Ascending aorta (tissue), 2 donors: ENCODE measurements around the gene JAKMIP1. TPM values are rescaled to one million over a fixed set of nuclear protein-coding genes. Genes with fewer than 3 reads are reported as not detected.

Experiments used
- DNase-seq, 2 donors: peaks; one replicate each; pipeline ENCODE4 v3.0.0-alpha.2; 2019; ENCODE audit warnings: low spot score in 2 of 2
- H3K27ac ChIP-seq, 2 donors: fragments of 200-600 bp; sonication (generic); one replicate each; pipeline ENCODE4 v1.5.1; 2016 to 2017; ENCODE audit warnings: mild to moderate bottlenecking in 1 of 2
- H3K27me3 ChIP-seq: fragments of 200-600 bp; sonication (generic); one replicate; pipeline ENCODE4 v1.5.1; 2017
- H3K36me3 ChIP-seq, 2 donors: fragments of 200-600 bp; sonication (generic); one replicate each; pipeline ENCODE4 v1.5.1; 2016
- H3K4me1 ChIP-seq, 2 donors: fragments of 200-600 bp; sonication (generic); one replicate each; pipeline ENCODE4 v1.5.1; 2016 to 2017; ENCODE audit warnings: mild to moderate bottlenecking in 1 of 2
- H3K4me3 ChIP-seq, 2 donors: fragments of 200-600 bp; sonication (generic); one replicate each; pipeline ENCODE4 v1.5.1; 2016 to 2017; ENCODE audit warnings: mild to moderate bottlenecking in 1 of 2
- H3K9me3 ChIP-seq, 2 donors: fragments of 200-600 bp; sonication (generic); one replicate each; pipeline ENCODE4 v1.5.1; 2016
- intact Hi-C: fragments of 100-400 bp; cut with DNase I; formaldehyde crosslinking; loops from one replicate; pipeline ENCODE4 v1.15.1; 2023
- total RNA-seq: library from RNA; depleted of rRNA; stranded (reverse); fragments of >200 nt; gene quantifications from one replicate; pipeline ENCODE4 v1.1.0, GENCODE V29; 2016
- TF ChIP-seq, protein P1 (sequence below), 3 experiments: fragments of 200-600 bp in 2 of 3; fragments of 450-650 bp in 1 of 3; sonication (generic) in 2 of 3; IDR thresholded peaks; one replicate each; pipeline ENCODE4 v1.5.1; 2016 to 2019; ENCODE audit warnings: antibody characterized with exemption in 3 of 3, mild to moderate bottlenecking in 1 of 3, moderate library complexity in 1 of 3

Gene JAKMIP1
- total RNA-seq, 1 donor from 2014 or later: not detected

DNA sequence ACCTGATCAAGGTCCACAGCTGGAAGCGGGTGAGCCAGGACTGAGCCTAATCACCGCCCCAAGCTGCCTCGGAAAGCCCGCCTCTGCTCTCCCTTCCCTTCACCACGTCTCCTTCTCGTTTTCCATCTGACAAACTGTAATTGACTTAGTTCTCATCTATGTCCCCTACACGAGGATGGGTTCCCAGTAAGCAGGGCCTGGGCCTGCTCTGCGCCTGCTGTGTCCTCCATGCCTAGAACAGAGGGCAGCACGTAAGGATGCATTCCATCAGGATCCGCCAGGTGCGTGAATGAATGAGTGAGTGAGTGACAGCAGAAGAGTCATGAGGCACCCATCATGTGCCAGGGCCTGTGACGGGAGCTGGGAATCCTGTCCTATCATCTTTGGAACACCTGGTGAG, 86.7 kb downstream of the JAKMIP1 start:
- no peaks in the 10 kb centered on the region for H3K36me3 ChIP-seq
- no peak for DNase-seq
- H3K27ac ChIP-seq: no peak overlapping the region
- H3K9me3 ChIP-seq: no peaks in the 10 kb centered on the region
- H3K27me3 ChIP-seq: no peaks in the 10 kb centered on the region
- intact Hi-C loops: no loop called here
- no peak overlapping the region for H3K4me3 ChIP-seq
- TF ChIP-seq, protein P1, sequence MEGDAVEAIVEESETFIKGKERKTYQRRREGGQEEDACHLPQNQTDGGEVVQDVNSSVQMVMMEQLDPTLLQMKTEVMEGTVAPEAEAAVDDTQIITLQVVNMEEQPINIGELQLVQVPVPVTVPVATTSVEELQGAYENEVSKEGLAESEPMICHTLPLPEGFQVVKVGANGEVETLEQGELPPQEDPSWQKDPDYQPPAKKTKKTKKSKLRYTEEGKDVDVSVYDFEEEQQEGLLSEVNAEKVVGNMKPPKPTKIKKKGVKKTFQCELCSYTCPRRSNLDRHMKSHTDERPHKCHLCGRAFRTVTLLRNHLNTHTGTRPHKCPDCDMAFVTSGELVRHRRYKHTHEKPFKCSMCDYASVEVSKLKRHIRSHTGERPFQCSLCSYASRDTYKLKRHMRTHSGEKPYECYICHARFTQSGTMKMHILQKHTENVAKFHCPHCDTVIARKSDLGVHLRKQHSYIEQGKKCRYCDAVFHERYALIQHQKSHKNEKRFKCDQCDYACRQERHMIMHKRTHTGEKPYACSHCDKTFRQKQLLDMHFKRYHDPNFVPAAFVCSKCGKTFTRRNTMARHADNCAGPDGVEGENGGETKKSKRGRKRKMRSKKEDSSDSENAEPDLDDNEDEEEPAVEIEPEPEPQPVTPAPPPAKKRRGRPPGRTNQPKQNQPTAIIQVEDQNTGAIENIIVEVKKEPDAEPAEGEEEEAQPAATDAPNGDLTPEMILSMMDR (IDR thresholded peaks at IDR 0.05): no peak
- H3K4me1 ChIP-seq: no peaks in the 10 kb centered on the region

DNA sequence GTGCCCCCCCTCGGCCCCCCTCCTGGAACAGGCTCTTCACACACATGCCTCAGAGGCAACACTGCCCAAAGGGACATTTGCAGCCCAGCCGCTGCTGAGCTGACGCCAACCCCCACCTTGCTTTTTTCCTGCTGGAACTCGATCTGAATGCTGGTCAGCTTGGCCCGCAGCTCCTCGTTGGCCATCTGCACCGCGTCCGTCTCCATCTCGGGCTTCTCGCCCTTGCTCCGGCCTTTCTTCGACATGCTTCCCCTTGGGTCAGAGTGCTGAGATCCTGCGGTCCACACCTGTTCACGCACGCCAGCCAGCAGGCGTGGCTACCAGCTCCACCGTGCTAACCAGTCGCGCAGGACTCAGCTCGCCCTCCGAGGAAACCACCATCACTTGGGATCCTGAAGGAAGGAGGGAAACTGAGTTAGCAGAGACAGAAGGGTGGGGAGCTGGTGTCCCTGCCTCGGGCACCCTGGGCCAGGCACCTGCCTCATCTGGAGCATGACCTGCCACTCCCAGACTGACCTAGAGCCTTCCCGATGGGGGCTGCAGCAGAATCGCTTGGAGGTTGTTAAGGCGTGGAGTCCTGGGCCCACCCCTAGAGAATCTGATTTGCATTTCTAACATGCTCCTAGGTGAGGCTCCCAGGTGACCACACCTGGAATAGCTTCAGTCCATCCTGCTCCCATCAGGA, 87.6 kb downstream of the JAKMIP1 start:
- Histone ChIP-seq H3K4me3 (no peak overlapping the region), H3K4me1 (no peaks in the 10 kb centered on the region), H3K9me3 (no peaks in the 10 kb centered on the region), H3K27ac (no peak overlapping the region), H3K27me3 (no peaks in the 10 kb centered on the region), H3K36me3 (no peaks in the 10 kb centered on the region)
- intact Hi-C loops: no loop called here
- no peak for DNase-seq
- TF ChIP-seq, protein P1 (IDR thresholded peaks at IDR 0.05): no peak

DNA sequence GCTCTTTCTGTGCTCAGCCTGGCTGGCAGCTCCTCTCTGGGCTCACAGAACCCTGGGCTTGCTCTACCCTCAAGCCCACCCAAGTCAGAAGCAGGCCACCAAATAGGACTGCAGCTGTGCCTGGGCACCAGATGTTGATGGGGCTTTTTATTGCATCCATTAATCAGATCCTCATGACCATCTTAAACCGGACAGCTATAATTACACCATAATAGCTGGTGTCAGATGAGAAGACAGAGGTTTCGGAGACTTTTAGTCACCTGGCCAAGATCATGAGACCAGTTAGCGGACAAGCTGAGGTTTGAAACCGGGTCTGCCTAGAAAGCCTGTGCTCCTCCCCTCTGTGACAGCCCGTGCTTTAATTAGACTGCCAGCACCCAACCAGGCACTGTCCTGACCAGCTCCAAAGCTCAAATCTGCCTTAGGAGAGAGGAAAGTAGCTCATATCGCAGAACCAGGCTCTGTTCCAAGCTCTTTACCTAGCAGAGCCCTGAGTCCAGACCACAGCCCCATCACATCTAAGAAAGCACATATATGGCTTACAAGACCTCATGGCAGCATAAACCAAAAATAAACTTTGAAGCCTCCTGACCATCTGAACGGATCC, 88.9 kb downstream of the JAKMIP1 start:
- TF ChIP-seq, protein P1 (IDR thresholded peaks at IDR 0.05): no peak
- Histone ChIP-seq H3K36me3 (no peaks in the 10 kb centered on the region), H3K4me3 (no peak overlapping the region), H3K4me1 (no peaks in the 10 kb centered on the region), H3K27ac (no peak overlapping the region), H3K27me3 (no peaks in the 10 kb centered on the region), H3K9me3 (no peaks in the 10 kb centered on the region)
- DNase-seq: no peak
- intact Hi-C loops: no loop called here

DNA sequence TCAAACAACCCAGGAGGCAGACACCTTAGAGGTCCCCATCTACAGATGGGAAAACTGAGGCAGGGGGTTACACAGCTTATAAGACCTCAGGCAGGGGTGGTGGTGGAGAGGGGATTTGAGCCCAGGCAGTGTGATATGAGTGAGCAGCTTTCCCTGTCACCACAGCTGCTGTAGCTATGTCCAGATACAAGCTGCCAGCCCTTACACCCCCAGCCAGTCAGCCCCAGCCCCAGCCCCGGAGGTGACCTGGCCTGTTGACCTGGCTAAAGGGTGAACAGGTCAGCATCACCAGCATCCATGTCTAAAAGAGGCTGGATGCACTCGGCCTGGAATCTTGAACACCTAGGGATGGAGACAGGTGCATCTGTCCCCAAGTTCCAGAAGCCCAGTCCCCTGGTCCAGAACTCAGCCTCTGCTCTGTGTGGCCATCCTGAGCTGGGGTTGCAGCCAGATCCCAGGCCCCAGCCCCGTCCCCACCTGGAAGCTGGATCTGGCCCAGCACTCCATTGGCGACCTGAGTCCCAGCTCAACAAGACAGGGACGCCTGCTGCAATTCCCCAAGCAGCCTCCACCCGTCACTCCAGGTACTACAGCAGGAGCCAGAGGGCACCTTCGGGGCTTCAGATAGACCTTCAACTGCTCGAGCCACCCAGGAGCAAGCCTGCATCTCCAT, 89.5 kb downstream of the JAKMIP1 start:
- Histone ChIP-seq H3K36me3 (no peaks in the 10 kb centered on the region), H3K4me3 (no peak overlapping the region), H3K9me3 (no peaks in the 10 kb centered on the region), H3K27me3 (no peaks in the 10 kb centered on the region), H3K4me1 (no peaks in the 10 kb centered on the region), H3K27ac (no peak overlapping the region)
- intact Hi-C loops: no loop called here
- DNase-seq: no peak
- TF ChIP-seq, protein P1 (IDR thresholded peaks at IDR 0.05): no peak

DNA sequence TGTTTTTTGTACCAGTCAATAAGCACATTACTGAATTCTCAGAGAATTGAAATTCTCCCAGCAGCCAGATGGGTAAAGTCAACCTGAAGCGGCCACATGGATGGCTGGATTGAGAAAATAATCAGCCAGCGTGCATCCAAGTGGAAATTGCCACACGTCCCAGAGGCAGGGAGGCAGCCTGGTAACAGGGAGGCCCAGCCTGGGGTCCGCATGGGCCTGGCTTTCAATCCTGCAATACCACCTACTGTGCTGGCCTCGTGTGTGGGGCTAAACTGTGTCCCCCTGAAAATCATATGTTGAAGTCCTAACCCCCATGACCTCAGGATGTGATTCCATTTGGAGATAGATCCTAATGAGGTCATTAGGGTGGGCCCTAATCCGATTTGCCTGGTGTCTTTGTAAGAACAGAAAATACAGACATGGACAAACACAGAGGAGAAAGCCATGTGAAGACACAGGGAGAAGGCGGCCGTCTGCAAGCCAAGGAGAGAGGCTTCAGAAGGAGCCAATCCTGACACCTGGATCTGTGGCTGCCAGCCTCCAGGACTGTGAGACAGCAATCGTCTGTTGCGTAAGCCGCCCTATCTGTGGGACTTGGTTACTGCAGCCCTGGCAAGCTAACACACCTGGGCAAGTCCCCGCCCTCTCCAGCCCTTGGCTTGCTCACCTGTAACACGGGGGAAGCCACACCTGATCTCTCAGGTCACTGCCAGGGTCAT, 90.3 kb downstream of the JAKMIP1 start:
- Histone ChIP-seq H3K27me3 (no peaks in the 10 kb centered on the region), H3K4me3 (no peak overlapping the region), H3K36me3 (no peaks in the 10 kb centered on the region), H3K27ac (no peak overlapping the region), H3K4me1 (no peaks in the 10 kb centered on the region), H3K9me3 (no peaks in the 10 kb centered on the region)
- DNase-seq: no peak
- intact Hi-C loops: no loop called here
- TF ChIP-seq, protein P1 (IDR thresholded peaks at IDR 0.05): no peak
